ELF-1 (cell line): ENCODE results near the gene TUSC7.

Source experiments
- DNase-seq: peaks from one replicate; pipeline ENCODE4 v3.0.0-alpha.2; 2016; ENCODE audit warnings: low read depth, low spot score

Gene TUSC7

DNA sequence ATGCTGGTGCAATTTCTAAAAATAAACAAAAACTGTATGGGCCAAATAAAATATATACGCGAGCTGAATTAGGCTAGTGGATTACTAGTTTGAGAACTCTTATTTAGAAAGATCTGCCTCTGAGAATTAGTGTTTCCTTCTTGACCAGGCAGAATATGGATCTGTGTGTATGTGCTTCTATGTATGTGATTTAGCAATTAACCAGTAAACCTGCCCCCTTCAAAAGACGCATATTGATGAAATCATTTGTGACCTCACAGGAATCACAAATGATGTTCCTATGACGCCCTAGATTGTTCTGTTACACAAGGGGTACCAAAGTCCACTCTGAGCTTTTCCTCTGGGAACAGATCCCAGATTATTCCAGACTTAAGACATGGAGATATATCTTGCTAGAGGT, at the start of gene TUSC7:
Gene TUSC7, plus strand, starts transcription at position 301 of the 400 bp plus-strand sequence.
- no peak for DNase-seq

DNA sequence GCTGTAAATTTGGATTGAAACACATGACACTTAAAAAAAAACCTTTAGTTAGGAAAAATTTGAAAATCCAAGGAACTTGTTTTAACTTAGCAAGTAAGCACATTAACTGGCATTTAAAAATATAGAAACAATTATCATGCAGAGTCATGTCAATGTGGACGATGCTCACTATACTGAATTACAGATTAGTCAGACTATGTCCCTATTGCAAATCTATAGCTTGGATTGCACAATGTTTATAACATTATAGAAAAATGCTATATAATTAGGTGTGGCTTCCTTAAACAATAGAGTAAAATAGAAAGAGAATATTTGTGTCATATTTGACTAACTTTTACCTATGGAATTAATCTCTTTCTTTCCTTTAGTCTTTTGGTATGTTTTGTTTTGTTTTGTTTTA, 48.4 kb upstream of the TUSC7 start:
- DNase-seq: no peak

DNA sequence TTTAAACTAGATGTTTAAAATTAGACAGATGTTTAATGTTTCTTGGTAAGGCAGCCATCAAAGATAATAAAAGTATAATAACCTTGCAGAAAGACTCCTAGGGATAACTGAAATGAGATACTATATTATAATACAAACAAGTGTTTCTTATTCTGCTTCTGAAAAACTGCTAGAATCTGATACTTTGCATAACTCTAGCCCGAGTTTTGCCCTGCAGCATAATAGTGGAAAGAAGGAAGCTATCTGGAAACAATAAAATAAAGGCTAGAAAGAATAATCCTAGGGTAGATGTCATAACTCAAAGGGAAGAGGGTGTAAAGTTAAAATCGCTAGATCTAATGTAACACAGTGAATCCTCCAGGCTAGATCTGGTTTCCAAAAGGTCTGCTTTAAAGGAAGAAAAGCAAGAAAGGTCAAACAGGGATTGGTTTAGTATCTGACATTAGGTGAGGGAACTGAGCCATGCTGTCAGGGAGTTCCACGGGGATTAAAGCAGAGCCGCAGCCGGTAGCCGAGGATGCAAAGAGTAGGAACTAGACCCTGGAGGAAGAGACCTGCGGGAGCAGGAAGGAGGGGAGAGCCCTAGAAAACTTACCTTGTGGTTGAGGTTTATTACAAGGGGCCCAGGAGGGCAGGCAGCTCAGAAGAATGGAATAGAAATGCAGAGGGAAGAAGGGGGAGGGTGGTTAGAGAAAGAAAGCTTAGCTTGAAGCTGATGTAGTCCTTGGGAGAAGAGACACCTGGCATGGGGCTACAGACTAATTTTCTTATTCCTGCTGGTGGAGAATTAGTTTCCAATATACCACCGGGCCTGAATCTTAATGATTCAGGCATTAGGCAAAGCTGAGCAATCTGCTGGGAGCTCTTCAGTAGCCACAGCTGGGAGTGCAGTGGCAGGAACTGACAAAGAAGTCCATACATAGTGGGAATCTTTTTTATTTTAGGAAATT, 46.1 kb upstream of the TUSC7 start:
- DNase-seq: peak; percentile 5

DNA sequence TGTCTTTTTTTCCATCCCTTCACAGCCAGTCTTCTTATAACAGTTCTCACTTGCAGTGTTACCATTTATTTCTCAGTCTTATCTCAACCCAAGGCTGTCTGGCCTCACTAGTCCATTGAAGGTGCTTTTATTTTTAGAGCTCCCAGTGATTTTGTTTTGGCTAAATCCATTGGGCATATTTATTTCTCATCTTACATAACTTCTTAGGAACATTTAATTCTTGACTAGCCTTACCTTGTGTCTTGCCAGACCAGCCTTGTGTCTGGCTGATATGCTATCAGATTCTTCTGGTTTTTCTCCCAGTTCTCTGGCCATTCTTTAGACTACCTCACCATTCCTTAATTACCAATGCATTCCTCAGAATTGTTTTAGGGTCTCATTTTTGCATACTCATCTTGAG, 42.3 kb upstream of the TUSC7 start:
- no peak for DNase-seq

DNA sequence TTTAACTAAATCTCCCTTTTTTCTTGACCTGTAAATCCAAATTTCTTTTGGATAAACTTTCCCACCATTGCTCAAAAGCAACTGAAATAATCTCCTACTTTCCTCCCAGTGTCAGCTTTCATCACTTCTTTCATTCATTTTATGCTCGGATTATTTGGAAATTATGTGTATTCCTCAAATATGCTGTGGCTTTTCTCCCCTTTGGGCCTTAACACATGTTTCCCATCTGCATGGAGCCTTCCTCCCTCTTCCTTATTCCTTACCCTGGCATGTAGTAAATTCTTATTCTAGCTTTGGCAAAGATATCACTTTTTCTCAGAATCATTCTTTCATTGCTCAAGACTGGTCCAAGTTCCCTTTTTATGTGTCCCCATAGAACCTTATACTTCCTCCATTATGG, 41.8 kb upstream of the TUSC7 start:
- no peak for DNase-seq

DNA sequence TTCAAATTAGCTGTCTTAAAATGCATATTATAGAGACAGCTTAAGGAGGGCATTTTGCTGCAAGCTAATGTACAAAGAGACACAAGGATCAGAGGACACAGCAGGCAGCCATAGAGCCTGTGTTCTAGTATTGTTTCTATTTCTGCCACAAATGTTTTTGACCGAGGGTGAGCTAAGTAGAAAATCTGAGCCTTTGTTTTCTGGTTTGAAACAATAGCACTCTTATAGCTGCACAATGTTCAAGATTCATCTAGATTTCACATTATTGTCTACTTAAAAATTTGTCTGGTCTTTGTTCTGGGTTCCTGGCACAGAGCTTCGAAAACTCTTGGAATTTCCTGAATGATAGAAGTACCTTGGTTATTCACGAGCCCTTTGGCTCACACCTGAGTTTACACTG, 40.0 kb upstream of the TUSC7 start:
- DNase-seq: no peak

DNA sequence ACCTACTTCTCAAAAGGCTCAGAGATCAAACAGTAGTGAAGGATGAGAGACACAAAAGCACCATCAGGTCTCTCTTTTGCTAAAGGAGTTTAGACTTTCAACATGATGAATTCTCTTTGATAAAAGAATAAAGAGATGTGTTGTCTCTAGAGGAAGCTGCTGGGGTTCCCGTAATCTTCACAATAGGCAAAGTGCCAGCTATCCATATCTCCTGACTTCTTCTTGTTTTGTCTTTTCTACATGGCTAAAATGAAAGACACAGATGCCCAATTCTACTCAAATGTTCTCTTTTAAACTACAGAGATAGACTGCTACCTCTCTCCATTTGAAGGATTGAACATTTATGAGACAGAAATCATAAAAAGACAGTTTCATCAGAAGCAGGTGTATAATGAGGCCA, 38.4 kb upstream of the TUSC7 start:
- no peak for DNase-seq

DNA sequence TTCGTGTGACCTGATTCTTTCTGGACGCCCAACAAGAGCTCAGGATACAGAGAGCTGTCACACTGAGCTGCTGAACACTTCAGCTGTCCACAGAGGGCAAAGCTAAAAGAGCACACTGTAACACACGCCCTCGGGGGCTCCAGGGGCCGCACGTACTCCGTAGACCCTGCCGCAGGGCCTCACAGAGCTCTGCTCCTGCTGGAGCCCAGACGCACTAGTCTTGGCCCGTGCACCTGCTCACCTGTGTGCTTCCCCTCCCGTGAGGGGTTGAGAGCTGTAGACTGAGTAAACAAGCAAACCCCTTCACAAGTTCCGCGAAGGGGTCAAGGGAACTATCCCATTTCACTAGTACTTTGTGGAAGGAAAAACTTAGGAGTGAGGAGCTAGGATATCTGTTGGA, 30.7 kb upstream of the TUSC7 start:
- DNase-seq: peak; percentile 11

DNA sequence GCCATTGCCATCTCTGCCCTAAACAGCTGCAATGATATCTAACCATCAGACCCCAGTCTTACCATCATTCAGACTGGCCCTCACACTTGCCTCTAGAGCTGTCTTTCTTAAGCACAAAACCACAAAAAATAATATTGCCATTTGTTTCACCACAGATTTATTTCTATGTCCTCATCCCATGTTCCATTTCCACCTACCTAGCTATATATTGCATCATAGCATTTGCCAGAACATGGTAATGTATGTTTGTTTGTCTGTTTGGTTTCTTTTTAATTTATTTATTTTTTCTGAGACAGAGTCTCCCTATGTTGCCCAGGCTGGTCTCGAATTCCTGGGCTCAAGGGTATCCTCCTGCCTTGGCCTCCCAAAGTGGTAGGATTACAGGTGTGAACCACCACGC, 18.5 kb upstream of the TUSC7 start:
- no peak for DNase-seq

DNA sequence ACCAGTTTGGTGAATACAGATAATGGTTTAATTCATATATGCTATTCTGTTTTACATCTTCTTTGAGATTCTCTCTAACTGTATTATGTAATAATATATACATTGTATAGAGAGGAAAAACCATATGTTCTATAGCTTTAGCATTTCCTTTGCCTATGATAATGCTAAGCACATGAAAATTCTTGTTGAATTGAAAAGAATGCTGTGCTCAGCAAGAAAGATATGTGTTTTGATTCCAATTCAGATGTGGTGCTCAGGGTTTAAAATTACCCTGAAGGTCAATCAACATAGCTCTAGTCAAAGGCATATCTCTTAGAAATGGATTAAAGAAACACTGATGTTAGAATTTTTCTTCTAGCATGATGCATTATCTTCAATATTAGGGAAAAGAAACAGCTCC, 8.5 kb upstream of the TUSC7 start:
- no peak for DNase-seq

DNA sequence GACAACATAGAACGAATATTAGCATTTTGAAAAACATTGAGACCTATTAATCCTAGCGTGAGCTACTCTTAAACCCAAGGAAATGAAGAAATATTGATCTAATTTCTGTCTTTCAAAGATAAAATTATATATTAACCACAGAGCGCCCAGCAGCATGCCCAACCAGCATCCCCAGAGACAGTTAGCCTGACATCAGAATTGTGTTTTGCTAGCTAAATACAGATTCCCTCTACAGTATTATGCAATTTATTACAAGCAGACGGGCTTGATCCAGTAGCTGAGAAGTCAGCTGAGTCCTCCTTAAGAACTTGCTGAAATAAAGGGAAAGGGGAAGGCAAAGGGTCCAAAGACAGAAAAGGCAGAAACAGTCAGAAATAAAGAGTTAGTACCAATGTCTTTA, 7.2 kb upstream of the TUSC7 start:
- no peak for DNase-seq

DNA sequence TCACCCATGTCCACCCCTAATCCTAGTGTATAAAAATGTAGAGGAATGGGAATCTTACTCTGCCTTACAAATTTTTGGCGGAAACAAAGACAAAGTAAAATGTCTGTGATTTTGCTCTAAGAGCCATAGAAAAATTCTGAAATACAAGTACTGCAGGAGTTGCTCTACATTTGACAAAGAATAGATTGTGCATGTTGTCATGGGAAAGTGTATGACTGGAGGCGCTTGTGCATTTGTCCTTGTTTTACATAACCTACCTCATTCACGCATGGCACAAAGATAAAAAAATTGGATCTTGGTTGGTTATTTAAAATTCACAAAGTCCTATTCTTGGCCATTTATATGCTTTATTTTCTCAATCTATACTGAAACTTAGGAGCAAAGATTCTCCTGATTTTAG, 2.0 kb upstream of the TUSC7 start:
- DNase-seq: no peak

DNA sequence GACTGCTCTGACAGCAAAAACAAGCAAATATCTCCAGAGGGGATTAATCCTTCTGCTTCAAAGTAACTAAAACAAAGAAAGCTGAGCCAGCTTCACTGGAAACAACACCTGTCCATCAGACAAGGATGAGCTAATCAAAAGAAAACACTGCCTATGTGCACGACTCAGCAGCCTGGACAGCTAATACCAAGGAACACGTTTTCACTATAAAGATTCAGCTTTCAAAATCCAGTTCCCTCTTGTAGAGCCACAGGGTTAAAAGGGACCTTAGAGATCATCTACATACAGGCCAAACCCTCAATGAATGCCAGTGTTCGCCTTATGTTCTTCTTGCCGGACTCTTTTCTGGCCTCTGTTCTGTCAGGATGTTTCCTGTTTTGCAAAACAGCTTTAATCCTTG, 6.9 kb downstream of the TUSC7 start:
- peak; percentile 6 for DNase-seq

DNA sequence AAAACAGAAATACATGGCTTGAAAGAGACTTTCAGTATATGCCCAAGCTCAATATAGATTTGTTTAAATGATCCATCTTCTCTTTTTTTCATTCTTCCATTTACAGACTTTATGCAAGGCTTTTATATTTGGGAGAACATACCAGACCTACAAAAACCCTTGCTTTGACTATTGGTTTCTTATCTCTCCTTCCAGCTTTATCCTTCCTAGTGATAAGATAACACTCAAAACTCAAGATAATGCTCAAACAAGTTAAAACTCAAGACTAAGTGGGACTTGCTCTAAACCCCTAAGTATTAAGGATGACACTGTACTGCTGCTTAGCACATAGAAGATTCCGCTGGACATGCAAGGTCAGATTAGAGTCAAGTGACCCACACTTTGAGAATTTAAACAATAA, 8.0 kb downstream of the TUSC7 start:
- no peak for DNase-seq

DNA sequence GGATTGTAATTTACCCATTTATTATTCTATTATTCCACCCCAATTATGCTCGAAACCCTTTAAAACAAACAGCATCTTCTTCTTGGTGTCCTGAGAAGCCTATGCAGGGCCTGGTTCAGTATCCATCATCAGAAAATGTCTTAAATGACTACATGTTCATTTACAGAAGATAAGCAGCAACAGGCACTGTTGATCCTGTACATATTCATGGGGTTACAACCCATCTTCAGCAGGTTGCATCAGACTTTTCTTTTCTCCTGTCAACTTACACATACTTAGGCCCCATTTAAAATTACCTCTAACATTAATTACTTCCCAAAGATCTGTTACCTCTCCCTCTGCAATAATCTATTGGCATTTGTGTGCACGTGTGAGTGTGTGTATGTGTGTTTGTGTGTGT, 18.9 kb downstream of the TUSC7 start:
- no peak for DNase-seq

DNA sequence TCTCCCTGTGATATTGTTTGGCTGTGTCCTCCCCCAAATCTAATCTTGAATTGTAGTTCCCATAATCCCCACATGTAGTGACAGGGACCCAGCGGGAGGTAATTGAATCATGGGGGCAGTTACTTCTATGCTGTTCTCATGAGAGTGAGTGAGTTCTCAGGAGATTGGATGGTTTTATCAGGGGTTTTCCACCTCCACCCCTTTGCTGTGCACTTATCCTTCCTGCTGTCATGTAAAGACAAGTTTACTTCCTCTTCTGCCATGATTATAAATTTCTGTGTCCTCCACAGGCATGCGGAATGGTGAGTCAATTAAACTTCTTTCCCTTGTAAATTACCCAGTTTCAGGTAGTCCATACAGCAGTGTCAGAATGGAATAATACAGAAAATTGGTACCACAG, 24.7 kb downstream of the TUSC7 start:
- no peak for DNase-seq

DNA sequence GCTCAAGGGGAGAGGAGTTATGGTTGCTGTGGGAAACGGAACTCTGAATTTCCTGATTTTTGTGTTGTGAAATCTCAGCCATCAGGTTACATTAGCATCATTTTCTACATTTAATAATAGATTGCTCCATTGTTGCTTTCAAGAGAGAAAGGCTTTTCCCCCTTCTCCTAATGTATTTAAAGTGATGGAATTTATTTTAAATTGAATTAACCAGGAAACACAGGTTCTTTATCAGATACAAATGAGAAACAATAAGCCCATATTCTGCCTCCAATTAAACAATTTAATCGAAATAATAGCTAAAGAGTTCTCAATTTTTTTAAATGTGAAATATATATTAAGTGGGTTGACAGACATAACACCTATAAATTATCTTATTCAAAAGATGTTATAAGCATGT, 30.1 kb downstream of the TUSC7 start:
- DNase-seq: no peak

DNA sequence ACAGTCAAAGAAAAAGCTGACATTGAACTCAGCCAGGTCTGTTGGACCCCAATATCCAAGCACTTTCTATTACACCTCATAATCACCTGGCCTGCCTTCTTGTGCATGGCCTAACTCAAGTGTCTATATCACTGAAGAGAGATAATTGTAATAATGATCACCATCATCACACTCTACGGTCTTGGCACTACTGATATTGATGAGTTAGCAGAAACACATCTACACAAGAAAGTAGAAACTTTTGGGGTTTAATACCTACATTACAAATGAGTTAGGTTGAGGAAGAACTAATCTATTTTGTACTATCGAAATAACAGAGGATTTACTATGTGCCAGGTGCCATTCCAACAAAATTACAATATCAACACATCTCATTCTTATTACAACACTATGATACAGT, 30.7 kb downstream of the TUSC7 start:
- no peak for DNase-seq

DNA sequence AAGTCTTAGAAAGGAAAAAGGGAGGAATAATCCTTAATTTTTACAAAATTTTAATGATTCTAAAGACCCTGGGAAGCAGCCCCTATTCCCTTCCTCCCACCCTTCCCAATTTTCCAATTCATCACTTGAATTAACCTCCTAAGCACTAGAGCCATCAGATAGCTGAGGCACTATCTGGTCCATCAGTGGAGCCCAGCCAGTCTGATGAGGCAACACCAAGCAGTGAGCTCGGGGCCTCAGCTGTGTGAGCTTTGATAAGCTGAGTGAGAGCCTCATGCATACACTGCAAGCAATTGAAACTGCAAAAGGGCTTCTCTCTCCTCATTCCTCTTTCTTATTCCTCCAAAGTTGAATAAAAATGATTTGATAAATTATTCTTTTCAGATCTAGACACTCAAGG, 31.9 kb downstream of the TUSC7 start:
- DNase-seq: peak; percentile 2

DNA sequence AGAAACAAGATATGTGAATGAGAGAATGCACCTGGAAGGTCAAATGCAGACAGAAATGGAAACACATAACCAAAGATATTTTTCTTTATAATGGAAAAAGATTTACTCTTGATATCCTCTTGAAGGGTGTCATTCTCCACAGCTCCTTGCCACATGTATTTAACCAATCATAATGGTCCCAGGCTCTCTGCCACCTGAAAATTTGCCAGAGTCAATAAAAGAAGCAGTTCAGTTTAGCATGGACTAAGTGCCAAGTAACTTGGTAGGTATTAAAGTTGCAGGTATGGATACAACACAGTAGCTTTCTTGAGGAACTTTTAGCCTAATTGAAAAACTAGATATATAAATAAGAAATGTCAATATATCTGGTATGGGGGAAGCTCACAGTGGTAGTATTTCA, 33.5 kb downstream of the TUSC7 start:
- no peak for DNase-seq

DNA sequence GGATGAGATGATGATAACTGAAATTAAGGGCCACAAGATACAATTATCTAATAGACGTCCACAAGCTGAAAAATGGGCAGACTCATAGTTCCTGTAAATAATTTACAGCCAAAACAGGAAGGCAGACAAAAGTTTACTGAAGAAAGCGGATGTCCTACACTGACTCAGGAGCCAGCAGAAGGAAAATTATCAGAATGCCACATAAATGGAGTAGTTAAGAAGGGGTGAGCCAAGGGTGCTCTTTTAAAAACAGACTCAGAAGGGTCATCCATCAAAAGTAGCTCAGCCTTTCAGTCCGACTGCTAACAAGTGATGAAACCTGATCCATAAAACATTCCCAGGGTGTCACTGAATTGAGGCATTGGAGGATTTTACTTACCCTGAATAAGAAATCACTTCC, 39.8 kb downstream of the TUSC7 start:
- DNase-seq: no peak

DNA sequence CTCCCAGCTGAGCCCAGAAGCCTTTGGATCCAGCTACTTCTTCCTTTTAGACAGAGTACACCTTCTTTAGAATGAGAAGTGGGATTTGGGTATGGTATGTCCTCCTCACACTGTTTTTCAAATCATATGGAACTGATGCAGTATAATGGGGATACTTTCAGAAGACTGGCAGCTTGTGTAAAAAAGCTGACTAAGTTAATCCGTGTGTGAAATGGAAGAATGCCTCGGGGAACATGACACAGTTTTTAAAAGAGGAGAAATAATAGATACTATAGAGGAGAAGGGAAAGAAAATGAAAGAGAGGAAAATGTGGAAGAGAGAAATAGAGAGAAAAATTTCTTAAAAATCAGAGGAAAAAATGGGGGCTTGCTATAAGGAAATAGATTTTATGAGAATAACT, 47.7 kb downstream of the TUSC7 start:
- no peak for DNase-seq

DNA sequence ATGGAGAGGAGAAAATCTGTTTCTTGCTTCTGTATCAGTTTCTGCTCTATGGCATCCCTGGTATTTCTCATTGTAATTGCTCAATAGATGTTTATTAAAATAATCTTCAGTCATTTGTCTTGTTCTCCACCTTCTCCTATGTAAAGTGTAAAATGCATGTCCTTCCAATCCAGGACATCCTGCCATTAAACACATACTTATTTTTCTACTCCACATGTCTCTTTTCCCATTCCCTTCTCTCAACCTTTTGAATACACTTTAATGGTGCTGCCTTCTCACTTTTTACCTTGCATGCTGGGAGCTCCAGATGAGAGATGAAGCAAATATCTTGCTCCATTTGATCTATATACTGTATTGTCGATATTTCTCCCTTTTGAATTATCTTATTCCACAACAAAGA, 49.7 kb downstream of the TUSC7 start:
- DNase-seq: no peak
